ENCODE measurements around the gene PNMA6A.
A peak's percentile ranks its signal among the peaks of the same experiment; 100 is the strongest.
"Not testable (repeated sequence)": the region's sequence is repeated elsewhere in the genome, so short reads cannot be mapped to it uniquely, and the experiment has no call there.

The PNMA6A gene

DNA sequence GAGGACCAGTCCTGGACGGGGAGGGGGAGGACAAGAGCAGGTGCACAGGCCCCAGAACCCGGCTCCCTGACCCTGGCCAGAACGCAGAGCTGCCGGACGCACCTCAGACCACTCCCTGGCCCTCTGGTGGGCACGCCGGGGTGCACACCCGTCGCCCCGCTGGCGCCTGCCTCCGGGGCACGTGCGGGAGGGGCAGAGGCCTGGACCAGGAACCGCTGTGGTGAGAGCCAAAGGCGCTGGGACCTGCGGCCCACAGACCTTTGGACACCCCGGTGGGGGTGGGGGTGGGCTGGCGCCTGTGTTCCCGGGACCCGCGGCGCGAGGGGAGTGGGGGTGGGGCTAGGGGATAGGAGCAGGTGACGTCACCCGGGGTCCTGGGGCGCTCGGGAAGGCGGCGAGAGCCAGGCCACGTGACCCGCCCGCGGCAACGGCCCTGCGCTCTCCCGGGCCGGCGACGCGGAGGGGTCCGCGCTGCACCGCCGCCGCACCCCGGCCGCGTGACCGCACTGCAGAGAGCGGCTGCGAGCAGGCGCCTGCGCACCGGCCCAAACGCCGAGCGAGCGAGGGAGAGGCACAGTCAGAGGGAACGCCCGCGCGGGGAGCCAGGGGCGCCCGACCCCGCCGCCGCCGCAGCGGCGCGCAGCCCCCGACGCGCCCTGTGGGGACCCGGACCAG, at the start of gene PNMA6A:
TSS of gene PNMA6A (plus strand) at position 546 of the 675 bp plus-strand sequence. CDS start 609 bp downstream, outside the sequence.
- DNase-seq (ENCODE audit: low read depth): not testable (repeated sequence)

- DNase-seq (ENCODE audit: low read depth): not testable (repeated sequence)
Observed at GRCh38 chrX:153026501-153026900, 45.8 kb upstream of the PNMA6A start.

GRCh38 chrX:153028487-153028886, 43.8 kb upstream of the PNMA6A start:
- DNase-seq (ENCODE audit: low read depth): not testable (repeated sequence)

- DNase-seq (ENCODE audit: low read depth): no peak
Observed at GRCh38 chrX:153029162-153029561, 43.1 kb upstream of the PNMA6A start.

DNA sequence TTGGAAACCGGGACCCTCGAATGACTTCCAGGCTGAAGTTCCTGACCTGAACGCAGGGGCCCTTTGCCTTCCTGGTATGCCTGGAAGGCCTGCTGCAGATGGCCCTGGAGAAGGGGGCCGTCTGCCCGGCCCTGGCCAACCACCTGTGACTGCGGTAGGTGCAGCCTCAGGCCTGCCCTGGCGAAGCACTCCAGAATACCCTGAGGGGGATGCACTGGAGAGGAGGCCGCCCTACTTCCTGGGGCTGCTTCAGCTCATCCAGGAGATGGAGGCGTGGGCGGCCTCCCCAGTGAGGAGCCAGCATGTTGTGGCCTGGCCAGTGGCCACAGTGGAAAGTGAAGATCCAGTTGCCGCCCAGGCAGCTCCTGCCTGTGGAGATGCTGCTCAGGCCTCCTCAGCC, 42.4 kb upstream of the PNMA6A start:
- DNase-seq (ENCODE audit: low read depth): no peak

DNA sequence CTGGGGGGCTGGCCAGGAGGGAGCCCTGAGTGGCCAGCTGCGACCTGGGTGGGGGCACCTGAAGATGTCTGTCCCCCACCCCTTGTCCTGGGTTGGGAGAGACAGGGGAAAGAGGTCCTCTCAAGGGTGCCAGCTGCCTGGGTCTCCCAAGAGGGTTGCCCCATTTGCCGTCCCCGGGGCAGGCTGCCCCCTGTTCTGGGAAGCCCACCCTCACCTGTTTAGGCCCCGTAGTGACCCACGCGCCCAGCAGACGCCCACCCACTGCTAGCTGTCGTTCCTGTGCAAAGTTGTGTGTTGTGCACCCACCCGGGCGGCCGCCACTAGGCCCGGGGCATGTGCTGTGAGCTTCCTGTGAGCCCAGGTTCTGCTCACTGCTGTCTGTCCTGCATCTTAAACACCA, 41.5 kb upstream of the PNMA6A start:
- DNase-seq (ENCODE audit: low read depth): no peak

DNA sequence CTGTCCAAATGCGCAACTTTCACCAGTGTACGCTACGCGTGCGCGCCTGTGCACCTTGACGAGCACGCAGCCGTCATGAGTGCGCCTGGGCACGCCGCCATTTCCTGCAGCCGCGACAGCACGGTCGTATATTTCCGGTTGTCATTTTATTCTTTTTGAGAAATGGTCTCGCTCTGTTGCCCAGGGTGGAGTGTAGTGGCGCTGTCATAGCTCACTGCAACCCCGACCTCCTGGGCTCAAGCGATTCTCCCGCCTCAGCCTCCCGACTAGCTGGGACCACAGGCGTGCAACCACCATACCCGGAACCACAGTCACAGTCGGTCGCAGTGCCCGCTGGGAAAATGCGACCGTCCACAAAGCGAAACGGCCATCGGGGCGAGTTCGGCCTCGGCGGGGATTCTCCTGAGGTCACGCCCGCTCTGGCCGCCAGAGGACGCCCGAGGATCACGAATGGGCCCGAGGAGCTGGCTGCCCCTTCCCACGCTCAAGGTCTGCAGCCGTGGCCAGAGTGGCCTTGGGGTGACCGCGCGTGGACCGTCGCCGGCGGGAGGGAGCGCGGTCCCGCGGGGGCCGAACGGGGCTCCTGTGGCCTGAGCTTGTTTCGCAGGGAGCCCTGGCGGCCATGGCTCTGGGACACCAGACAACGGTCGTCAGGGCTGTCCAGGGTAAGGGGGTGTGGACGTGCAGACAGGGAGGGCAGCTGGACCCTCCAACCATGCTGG, 39.7 kb upstream of the PNMA6A start:
- peak; percentile 14 for DNase-seq (ENCODE audit: low read depth)

- DNase-seq (ENCODE audit: low read depth): no peak
Observed at GRCh38 chrX:153049093-153049492, 23.2 kb upstream of the PNMA6A start.

DNA sequence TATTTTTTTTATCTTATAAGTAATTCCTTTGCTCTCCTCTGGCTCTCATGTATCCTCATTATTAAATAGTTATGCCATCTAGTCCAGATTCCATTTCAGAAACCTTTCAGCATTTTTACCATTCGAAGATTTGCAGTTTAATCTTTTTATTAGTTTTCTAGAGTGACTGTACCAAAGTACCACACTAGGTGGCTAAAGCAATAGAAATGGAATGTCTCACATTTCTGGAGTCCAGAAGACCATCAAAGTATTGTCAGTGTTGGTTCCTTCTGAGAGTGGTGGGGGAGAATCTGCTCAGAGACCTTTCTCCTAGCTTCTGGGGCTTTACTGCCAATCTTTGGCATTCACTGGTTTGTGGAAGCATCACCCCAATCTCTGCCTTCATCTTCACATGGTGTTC, 19.7 kb upstream of the PNMA6A start:
- no peak for DNase-seq (ENCODE audit: low read depth)

- no peak for DNase-seq (ENCODE audit: low read depth)
Observed at GRCh38 chrX:153055871-153056749, 16.1 kb upstream of the PNMA6A start, which contains the start of gene PNMA3. Gene PNMA3, plus strand, starts transcription at chrX:153056470. Its CDS starts 586 bp downstream, at chrX:153057056.

GRCh38 chrX:153057281-153057680, 15.0 kb upstream of the PNMA6A start:
- DNase-seq (ENCODE audit: low read depth): no peak

- DNase-seq (ENCODE audit: low read depth): no peak
Observed at GRCh38 chrX:153059191-153060094, 12.8 kb upstream of the PNMA6A start.

DNA sequence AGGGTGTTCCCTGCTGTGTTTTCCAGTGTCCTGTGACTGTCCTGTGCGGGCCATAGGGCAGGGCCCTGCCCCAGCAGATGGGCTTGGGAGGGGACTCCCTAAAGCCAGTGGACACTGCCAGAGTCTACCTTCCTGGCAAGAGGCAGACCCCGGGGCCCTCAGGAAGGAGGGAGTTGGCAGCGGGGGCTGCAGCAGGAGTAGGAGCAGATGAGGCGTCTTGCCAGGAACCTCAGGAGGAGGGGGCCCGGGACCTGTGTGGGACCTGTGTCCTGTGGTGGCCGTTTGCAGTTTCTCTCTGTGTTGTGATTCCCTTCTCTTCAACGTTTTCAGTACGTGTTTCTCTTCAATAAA, 12.2 kb upstream of the PNMA6A start:
- DNase-seq (ENCODE audit: low read depth): no peak

DNA sequence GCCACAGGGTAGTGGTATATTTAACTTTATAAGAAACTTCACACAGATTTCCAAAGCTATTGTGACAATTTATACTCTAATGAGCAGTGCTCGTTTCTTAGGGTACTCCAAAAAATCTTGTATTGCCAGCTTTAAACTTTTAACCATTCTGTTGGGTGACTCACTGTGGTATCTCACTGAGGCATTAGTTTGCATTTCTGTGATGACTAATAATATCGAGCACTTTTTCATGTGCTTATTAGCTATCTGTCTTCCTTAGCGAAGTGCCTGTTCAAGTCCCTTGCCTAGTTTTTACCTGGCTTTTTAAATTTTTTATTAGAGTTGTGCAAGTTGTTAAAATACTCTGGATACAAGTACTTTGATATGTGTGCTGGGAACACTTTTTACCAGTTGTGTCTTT, 10.5 kb upstream of the PNMA6A start:
- DNase-seq (ENCODE audit: low read depth): peak; percentile 4

DNA sequence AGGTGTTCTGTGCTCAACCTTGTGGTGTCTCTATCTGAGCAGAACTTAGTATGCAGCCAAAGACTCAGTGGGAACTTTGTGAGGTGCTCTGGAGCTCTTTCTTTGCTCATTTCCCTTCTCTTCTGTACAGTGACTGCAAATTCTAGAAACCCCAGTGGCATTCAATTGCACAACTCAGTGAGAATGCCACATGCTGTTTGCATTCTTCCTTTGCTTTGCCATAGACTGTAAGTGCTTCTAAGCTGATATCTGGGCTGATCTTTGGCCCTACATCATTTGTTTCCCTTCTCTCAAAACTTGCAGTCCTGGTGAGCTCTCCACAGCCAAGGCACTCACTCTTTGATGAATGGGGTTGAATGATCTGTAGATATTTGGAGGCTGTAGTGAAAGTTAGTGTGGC, 8.9 kb upstream of the PNMA6A start:
- peak; percentile 5 for DNase-seq (ENCODE audit: low read depth)

GRCh38 chrX:153064061-153064460, 8.2 kb upstream of the PNMA6A start:
- DNase-seq (ENCODE audit: low read depth): no peak

DNA sequence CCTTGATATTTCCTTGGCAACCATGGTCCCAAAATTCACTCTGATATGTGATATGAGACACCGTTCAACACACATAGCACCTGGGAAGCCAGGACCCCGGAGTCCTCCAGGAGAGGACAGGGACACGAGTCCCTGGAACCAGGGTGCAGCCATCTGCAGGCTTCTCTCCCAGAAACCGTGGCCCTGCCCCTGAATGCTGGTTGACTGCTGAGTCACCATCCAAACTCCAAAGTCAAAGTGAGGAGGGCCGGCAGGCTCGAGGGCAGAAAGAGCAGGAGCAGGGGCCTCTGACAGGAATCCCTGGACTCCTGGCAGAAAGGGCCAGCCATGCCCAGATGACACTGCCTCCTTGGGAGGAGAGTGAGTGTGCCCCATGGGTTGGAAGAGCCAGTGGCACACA, 6.9 kb upstream of the PNMA6A start:
- no peak for DNase-seq (ENCODE audit: low read depth)

DNA sequence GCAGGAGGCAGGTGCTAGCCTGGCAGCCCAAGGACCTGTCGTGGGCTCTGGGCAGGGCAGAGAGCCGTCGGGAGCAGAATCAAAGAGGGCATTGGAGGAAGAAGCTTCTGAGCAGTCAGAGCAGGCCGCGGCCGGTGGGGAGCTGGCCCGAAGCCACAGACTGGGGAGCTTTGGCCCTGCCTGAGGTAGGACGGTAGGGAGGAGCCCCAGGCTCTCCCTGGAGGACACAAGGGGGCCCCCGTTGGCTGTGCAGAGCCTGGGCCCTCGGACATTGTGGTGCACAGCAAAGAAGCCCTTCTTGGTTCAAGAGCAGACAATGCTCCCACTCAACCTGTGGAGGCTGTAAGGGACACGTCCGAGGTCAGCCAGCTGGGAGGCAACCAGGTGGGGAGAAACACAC, 5.9 kb upstream of the PNMA6A start:
- DNase-seq (ENCODE audit: low read depth): not testable (repeated sequence)

- not testable (repeated sequence) for DNase-seq (ENCODE audit: low read depth)
Observed at GRCh38 chrX:153073331-153073730, 1.1 kb downstream of the PNMA6A start.

DNA sequence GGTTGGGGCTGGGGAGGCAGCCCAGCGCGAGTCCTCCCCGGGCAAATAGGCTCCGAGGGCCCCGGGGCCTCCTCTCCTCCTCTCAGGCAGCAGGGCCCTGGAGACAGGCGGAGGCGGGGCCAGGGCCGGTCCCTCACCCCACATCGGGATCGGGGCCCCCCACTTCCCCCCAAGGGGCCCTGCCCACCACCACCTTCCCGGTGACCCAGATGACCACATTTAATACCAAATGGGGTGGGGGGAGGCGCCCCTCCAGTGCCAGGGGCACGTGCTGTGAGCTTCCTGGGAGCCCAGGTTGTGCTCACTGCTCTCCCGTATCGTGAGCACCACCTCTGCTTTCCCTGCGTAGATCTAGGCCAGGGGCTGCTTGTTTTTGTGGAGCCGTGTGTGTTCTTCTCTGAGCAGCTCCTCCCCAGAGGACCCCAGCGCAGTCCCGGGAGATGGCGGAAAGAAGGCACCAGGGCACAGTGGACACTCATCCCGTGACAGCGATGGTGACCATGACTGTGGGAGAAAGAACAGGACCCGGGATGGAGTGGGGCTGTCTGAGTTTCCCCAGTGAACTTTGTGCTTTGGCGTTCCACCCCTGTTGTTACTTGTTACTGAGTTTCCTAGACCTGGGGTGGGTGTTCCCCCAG, 2.1 kb downstream of the PNMA6A start:
- DNase-seq (ENCODE audit: low read depth): no peak

GRCh38 chrX:153074935-153075334, 2.7 kb downstream of the PNMA6A start:
- DNase-seq (ENCODE audit: low read depth): no peak

Data from GM04504 (cell line).